Glutamatergic neuron (in vitro differentiated cells): ENCODE results near the gene SUCLA2. TPM values are rescaled to one million over a fixed set of nuclear protein-coding genes. Genes with fewer than 3 reads are reported as not detected.
A peak's percentile ranks its signal among the peaks of the same experiment; 100 is the strongest.

Source experiments
- DNase-seq: peaks from one replicate; pipeline ENCODE4 v3.0.0; 2022
- H3K27ac Mint-ChIP-seq: one replicate; pipeline ENCODE4 v1.8.0; 2020; ENCODE audit warnings: mild to moderate bottlenecking, mixed read lengths, inconsistent platforms; ENCODE audit not compliant: unreplicated experiment
- H3K27me3 Mint-ChIP-seq: one replicate; pipeline ENCODE4 v1.8.0; 2020; ENCODE audit warnings: mild to moderate bottlenecking, moderate library complexity, mixed read lengths, inconsistent platforms; ENCODE audit not compliant: unreplicated experiment
- H3K36me3 Mint-ChIP-seq: one replicate; pipeline ENCODE4 v1.8.0; 2020; ENCODE audit warnings: mild to moderate bottlenecking, mixed read lengths, inconsistent platforms; ENCODE audit not compliant: unreplicated experiment
- H3K4me1 Mint-ChIP-seq: one replicate; pipeline ENCODE4 v1.8.0; 2020; ENCODE audit warnings: mild to moderate bottlenecking, low read depth, mixed read lengths, inconsistent platforms; ENCODE audit not compliant: unreplicated experiment
- H3K4me3 Mint-ChIP-seq: one replicate; pipeline ENCODE4 v1.8.0; 2020; ENCODE audit warnings: mild to moderate bottlenecking, mixed read lengths, inconsistent platforms; ENCODE audit not compliant: unreplicated experiment
- H3K9me3 Mint-ChIP-seq: one replicate; pipeline ENCODE4 v1.8.0; 2020; ENCODE audit warnings: mild to moderate bottlenecking, moderate library complexity, mixed read lengths, inconsistent platforms; ENCODE audit not compliant: unreplicated experiment
- CTCF ChIP-seq: fragments of 200-600 bp; sonication (generic); IDR thresholded peaks from one replicate; pipeline ENCODE4 v1.5.0; 2021; ENCODE audit not compliant: partially characterized antibody, unreplicated experiment
- total RNA-seq: library from RNA; stranded (reverse); fragmentation: NEBNext Ultra II Directional; extraction: Animal tissue kit (Norgen Biotek cat#: 25700); gene quantifications from one replicate; pipeline ENCODE4 v1.2.1, GENCODE V29; 2021; ENCODE audit not compliant: unreplicated experiment

SUCLA2 gene
- total RNA-seq, 1 donor from 2014 or later: 43.2 TPM

GRCh38 chr13:48040896-48041295, 39.8 kb upstream of the SUCLA2 start:
- H3K4me3 Mint-ChIP-seq: no peak overlapping the region

GRCh38 chr13:48040049-48040448, 39.0 kb upstream of the SUCLA2 start:
- TF ChIP-seq CTCF: no peak
- H3K27me3 Mint-ChIP-seq: peaks cover 12% of the 10 kb centered on the region
- DNase-seq: no peak
- H3K27ac Mint-ChIP-seq: no peak overlapping the region
- H3K4me3 Mint-ChIP-seq: no peak overlapping the region
- H3K4me1 Mint-ChIP-seq: peaks cover 6% of the 10 kb centered on the region
- H3K9me3 Mint-ChIP-seq: peaks cover 6% of the 10 kb centered on the region
- no peaks in the 10 kb centered on the region for H3K36me3 Mint-ChIP-seq

More at GRCh38 chr13:48040896-48041295, 39.8 kb upstream of the SUCLA2 start:
- Mint-ChIP-seq H3K27me3 (peaks cover 12% of the 10 kb centered on the region), H3K36me3 (no peaks in the 10 kb centered on the region), H3K9me3 (peaks cover 6% of the 10 kb centered on the region), H3K4me1 (peaks cover 6% of the 10 kb centered on the region), H3K27ac (no peak overlapping the region)
- DNase-seq: no peak
- TF ChIP-seq CTCF: no peak

- no peaks in the 10 kb centered on the region for H3K36me3 Mint-ChIP-seq
- H3K27me3 Mint-ChIP-seq: peaks cover 12% of the 10 kb centered on the region
- H3K4me1 Mint-ChIP-seq: peaks cover 6% of the 10 kb centered on the region
- DNase-seq: no peak
- H3K4me3 Mint-ChIP-seq: peak overlapping the region; percentile 97
- peaks cover 6% of the 10 kb centered on the region for H3K9me3 Mint-ChIP-seq
- no peak for TF ChIP-seq CTCF
- peak overlapping the region; percentile 93 for H3K27ac Mint-ChIP-seq
Measured at GRCh38 chr13:48038761-48039160, 37.7 kb upstream of the SUCLA2 start.

- Mint-ChIP-seq H3K4me1 (peaks cover 6% of the 10 kb centered on the region), H3K4me3 (peak within 1 kb of the TSS; percentile 97), H3K9me3 (peaks cover 6% of the 10 kb centered on the region), H3K36me3 (no peaks in the 10 kb centered on the region), H3K27me3 (peaks cover 12% of the 10 kb centered on the region), H3K27ac (peak within 1 kb of the TSS; percentile 93)
- TF ChIP-seq CTCF: peak; percentile 100
- peak; percentile 97 for DNase-seq
Measured at GRCh38 chr13:48037346-48038173, 36.5 kb upstream of the SUCLA2 start, which contains the start of gene NUDT15. TSS of gene NUDT15 (plus strand) at chr13:48037726. CDS start at chr13:48037747, 21 bp downstream.

GRCh38 chr13:48029859-48030258, 28.8 kb upstream of the SUCLA2 start:
- Mint-ChIP-seq H3K4me1 (no peaks in the 10 kb centered on the region), H3K4me3 (no peak overlapping the region), H3K27me3 (peaks cover 3% of the 10 kb centered on the region), H3K36me3 (peaks cover 12% of the 10 kb centered on the region), H3K9me3 (peaks cover 4% of the 10 kb centered on the region), H3K27ac (no peak overlapping the region)
- no peak for TF ChIP-seq CTCF
- DNase-seq: no peak
